Astrocyte (in vitro differentiated cells and primary cell): ENCODE measurements around the gene EN2. TPM values are rescaled to one million over a fixed set of nuclear protein-coding genes. Genes with fewer than 3 reads are reported as not detected.

ENCODE experiments used
- DNase-seq: peaks from one replicate; pipeline ENCODE4 v3.0.0-alpha.2; 2010; ENCODE audit warnings: low read depth
- FAIRE-seq: peaks from 2 replicates; lab custom pipeline; 2011; peaks lifted over from hg19 to GRCh38; lab: Jason Lieb, UNC
- H2AFZ ChIP-seq: 2 replicates; pipeline ENCODE4 v1.6.0; 2012; ENCODE audit warnings: low read depth, low read length, inconsistent platforms
- H3K27ac ChIP-seq: 2 replicates; pipeline ENCODE4 v1.5.1; 2011; ENCODE audit warnings: low read depth, low read length, inconsistent platforms
- H3K27me3 ChIP-seq: 2 replicates; pipeline ENCODE4 v1.6.0; 2011; ENCODE audit warnings: low read length, inconsistent platforms; ENCODE audit not compliant: insufficient read depth
- H3K36me3 ChIP-seq: 2 replicates; pipeline ENCODE4 v1.5.1; 2011; ENCODE audit warnings: low read length, inconsistent platforms; ENCODE audit not compliant: insufficient read depth
- H3K4me1 ChIP-seq: 2 replicates; pipeline ENCODE4 v1.5.1; 2011; ENCODE audit warnings: low read length, inconsistent platforms; ENCODE audit not compliant: insufficient read depth
- H3K4me2 ChIP-seq: 2 replicates; pipeline ENCODE4 v1.6.0; 2012; ENCODE audit warnings: low read length, inconsistent platforms
- H3K4me3 ChIP-seq: 2 replicates; pipeline ENCODE4 v1.5.1; 2011; ENCODE audit warnings: low read depth, mild to moderate bottlenecking, low read length, inconsistent platforms; ENCODE audit not compliant: insufficient read depth
- H3K79me2 ChIP-seq: 2 replicates; pipeline ENCODE4 v1.6.0; 2012; ENCODE audit warnings: mild to moderate bottlenecking, low read length, inconsistent platforms; ENCODE audit not compliant: insufficient read depth
- H3K9ac ChIP-seq: 2 replicates; pipeline ENCODE4 v1.6.0; 2012; ENCODE audit warnings: mild to moderate bottlenecking, low read length, inconsistent platforms
- H3K9me3 ChIP-seq: 2 replicates; pipeline ENCODE4 v1.5.1; 2012; ENCODE audit warnings: low read depth, mild to moderate bottlenecking, low read length, inconsistent platforms; ENCODE audit not compliant: insufficient read depth
- H4K20me1 ChIP-seq: 2 replicates; pipeline ENCODE4 v1.6.0; 2012; ENCODE audit warnings: low read length, inconsistent platforms; ENCODE audit not compliant: insufficient read depth
- H3K27ac Mint-ChIP-seq: one replicate; pipeline ENCODE4 v1.8.0; 2021; ENCODE audit warnings: mild to moderate bottlenecking, mixed read lengths; ENCODE audit not compliant: unreplicated experiment
- H3K27me3 Mint-ChIP-seq: one replicate; pipeline ENCODE4 v1.8.0; 2021; ENCODE audit warnings: low read depth, mixed read lengths; ENCODE audit not compliant: unreplicated experiment
- H3K36me3 Mint-ChIP-seq: one replicate; pipeline ENCODE4 v1.8.0; 2021; ENCODE audit warnings: low read depth, mixed read lengths; ENCODE audit not compliant: unreplicated experiment
- H3K4me1 Mint-ChIP-seq: one replicate; pipeline ENCODE4 v1.8.0; 2021; ENCODE audit warnings: low read depth, mixed read lengths; ENCODE audit not compliant: unreplicated experiment
- H3K4me3 Mint-ChIP-seq: one replicate; pipeline ENCODE4 v1.8.0; 2021; ENCODE audit warnings: mild to moderate bottlenecking, moderate library complexity, mixed read lengths; ENCODE audit not compliant: unreplicated experiment
- H3K9me3 Mint-ChIP-seq: one replicate; pipeline ENCODE4 v1.8.0; 2021; ENCODE audit warnings: mild to moderate bottlenecking, mixed read lengths; ENCODE audit not compliant: unreplicated experiment
- CTCF ChIP-seq: IDR thresholded peaks from 2 replicates; pipeline ENCODE4 v1.5.1; 2011; ENCODE audit warnings: low read depth, mild to moderate bottlenecking, inconsistent platforms, low read length, moderate library complexity; ENCODE audit not compliant: insufficient read depth
- EZH2 ChIP-seq: IDR thresholded peaks from 2 replicates; pipeline ENCODE4 v1.6.1; 2012; ENCODE audit warnings: mild to moderate bottlenecking, low read length, inconsistent platforms; ENCODE audit not compliant: insufficient read depth
- total RNA-seq: library from RNA; stranded (reverse); gene quantifications from 2 replicates; pipeline ENCODE4 v1.2.1, GENCODE V29; 2021

Gene EN2
- total RNA-seq, 1 donor from 2014 or later: not detected

DNA sequence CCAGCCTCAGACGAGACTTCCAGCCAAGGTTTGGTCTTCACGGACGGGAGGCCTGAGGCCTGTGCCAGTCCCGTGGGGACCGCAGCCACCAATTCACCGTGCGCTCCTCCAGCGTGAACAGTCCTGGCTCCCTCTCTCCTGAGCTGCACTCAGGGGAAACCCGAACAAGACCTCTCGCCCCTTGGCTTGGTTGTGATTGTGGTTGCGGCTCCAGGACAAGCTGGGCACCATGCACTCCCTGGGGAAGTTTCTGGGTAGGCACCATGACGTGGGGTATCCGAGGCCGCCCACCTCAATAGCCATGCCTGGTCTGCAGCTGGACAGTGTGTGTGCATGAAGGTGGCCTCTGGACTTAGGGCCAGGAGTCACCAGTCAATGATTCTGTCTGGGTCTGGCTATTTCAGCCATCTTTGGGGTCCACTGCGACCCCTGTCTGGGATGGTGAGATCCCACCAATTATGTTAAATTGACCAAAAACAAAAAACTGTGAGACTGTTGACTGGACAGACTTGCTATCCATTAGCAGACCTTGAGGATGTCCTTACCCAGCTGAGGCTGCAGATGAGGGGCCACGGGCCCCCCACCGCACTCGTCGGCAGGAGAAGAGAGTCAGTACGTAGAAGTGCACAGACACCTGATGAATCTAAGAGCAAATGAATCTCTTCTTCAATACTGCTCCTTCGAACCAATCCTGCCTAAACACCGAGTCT is 33.5 kb upstream of the EN2 start:
- Histone ChIP-seq H4K20me1 (no peaks in the 10 kb centered on the region), H3K4me3 (no peak overlapping the region), H3K9me3 (no peaks in the 10 kb centered on the region), H3K79me2 (no peaks in the 10 kb centered on the region), H3K9ac (no peak overlapping the region), H3K4me1 (no peaks in the 10 kb centered on the region), H3K27me3 (peaks cover 5% of the 10 kb centered on the region), H3K4me2 (no peak overlapping the region), H3K27ac (no peak overlapping the region), H2AFZ (no peak overlapping the region), H3K36me3 (no peaks in the 10 kb centered on the region)
- FAIRE-seq (no peak), DNase-seq (no peak)
- Mint-ChIP-seq H3K4me3 (no peak overlapping the region), H3K27me3 (peaks cover 91% of the 10 kb centered on the region), H3K36me3 (no peaks in the 10 kb centered on the region), H3K4me1 (no peaks in the 10 kb centered on the region), H3K9me3 (peaks cover 6% of the 10 kb centered on the region), H3K27ac (no peak overlapping the region)
- TF ChIP-seq EZH2: no peak
- no peak for TF ChIP-seq CTCF

DNA sequence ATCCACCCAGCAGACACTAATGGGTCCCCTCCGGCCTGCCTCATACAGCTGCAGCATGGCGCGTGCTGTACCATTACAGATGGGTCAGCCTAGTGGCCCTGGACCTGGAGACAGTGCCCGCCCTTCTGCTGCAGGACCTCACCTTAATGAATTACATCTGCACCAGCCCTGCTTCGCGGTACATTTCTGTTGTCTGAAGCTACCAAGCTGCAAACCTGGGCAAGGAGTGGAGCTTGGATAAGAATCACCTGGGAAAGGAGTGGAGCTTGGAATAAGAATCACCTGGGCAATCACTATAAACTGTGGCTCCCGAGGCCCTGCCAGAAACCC is 33.0 kb upstream of the EN2 start:
- Mint-ChIP-seq H3K4me3 (no peak overlapping the region), H3K27me3 (peaks cover 91% of the 10 kb centered on the region)
- H3K9me3 ChIP-seq: no peaks in the 10 kb centered on the region

More for the DNA sequence above, 33.0 kb upstream of the EN2 start:
- H4K20me1 ChIP-seq: no peaks in the 10 kb centered on the region
- H3K4me1 ChIP-seq: no peaks in the 10 kb centered on the region
- no peaks in the 10 kb centered on the region for H3K36me3 ChIP-seq
- no peak overlapping the region for H3K9ac ChIP-seq
- peaks cover 5% of the 10 kb centered on the region for H3K27me3 ChIP-seq
- FAIRE-seq (no peak), DNase-seq (no peak)
- H3K4me2 ChIP-seq: no peak overlapping the region
- no peak overlapping the region for H2AFZ ChIP-seq
- H3K79me2 ChIP-seq: no peaks in the 10 kb centered on the region
- Mint-ChIP-seq H3K36me3 (no peaks in the 10 kb centered on the region), H3K9me3 (peaks cover 6% of the 10 kb centered on the region), H3K27ac (no peak overlapping the region), H3K4me1 (no peaks in the 10 kb centered on the region)
- H3K27ac ChIP-seq: no peak overlapping the region
- no peak overlapping the region for H3K4me3 ChIP-seq
- no peak for TF ChIP-seq CTCF
- TF ChIP-seq EZH2: no peak
